NT2/D1 (cell line): Measurements from ENCODE around the gene C16orf96.

Experiments
- DNase-seq: peaks from one replicate; pipeline ENCODE4 v3.0.0-alpha.2; 2011; ENCODE audit warnings: low read depth, low spot score
- H3K27me3 ChIP-seq: 2 replicates; pipeline ENCODE4 v1.6.0; 2011; ENCODE audit warnings: mild to moderate bottlenecking; ENCODE audit not compliant: insufficient read length, insufficient read depth
- H3K36me3 ChIP-seq: 2 replicates; pipeline ENCODE4 v1.6.1; 2011; ENCODE audit warnings: mild to moderate bottlenecking, low read length, mixed read lengths; ENCODE audit not compliant: insufficient read depth, insufficient read length
- H3K4me1 ChIP-seq: 2 replicates; pipeline ENCODE4 v1.5.1; 2011; ENCODE audit not compliant: insufficient read depth, insufficient read length
- H3K4me3 ChIP-seq: 2 replicates; pipeline ENCODE4 v1.5.1; 2011; ENCODE audit warnings: low read depth; ENCODE audit not compliant: insufficient read length
- H3K9ac ChIP-seq: 2 replicates; pipeline ENCODE4 v1.6.0; 2011; ENCODE audit warnings: low read depth; ENCODE audit not compliant: insufficient read length
- H3K9me3 ChIP-seq: 2 replicates; pipeline ENCODE4 v1.5.1; 2011; ENCODE audit warnings: mild to moderate bottlenecking, low read length; ENCODE audit not compliant: insufficient read depth
- SUZ12 ChIP-seq: IDR thresholded peaks from 2 replicates; pipeline ENCODE4 v1.6.1; 2011; ENCODE audit not compliant: insufficient read length, insufficient read depth; ENCODE audit errors: extremely low read depth
- YY1 ChIP-seq: IDR thresholded peaks from 2 replicates; pipeline ENCODE4 v1.6.1; 2011; ENCODE audit not compliant: insufficient read length, insufficient read depth
- ZNF274 ChIP-seq: IDR thresholded peaks from 2 replicates; pipeline ENCODE4 v1.6.1; 2011; ENCODE audit warnings: mild to moderate bottlenecking, low read depth, low read length

Gene C16orf96

DNA sequence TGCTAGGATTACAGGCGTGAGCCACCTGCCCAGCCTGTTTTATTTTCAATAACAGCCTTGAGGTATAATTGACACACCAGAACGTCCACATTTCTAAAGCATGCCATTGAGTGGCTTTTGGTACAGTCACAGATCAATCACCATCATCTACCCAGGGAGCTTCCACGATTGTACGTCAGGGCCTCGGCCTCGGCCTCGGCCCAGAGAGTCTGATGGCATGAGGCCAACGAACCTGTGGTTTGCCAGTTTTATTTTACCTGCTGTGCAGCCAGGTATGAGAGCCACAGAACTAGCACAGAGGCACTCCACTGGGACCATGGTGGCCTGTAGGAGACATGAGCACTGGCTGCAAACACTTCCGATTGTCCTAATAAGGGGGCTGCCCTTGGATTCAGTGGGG is 50.2 kb downstream of the C16orf96 start:
- no peak for TF ChIP-seq YY1
- no peak for TF ChIP-seq ZNF274
- TF ChIP-seq SUZ12, result no peak
- Histone ChIP-seq H3K9me3 (no peaks in the 10 kb centered on the region), H3K9ac (no peak overlapping the region), H3K27me3 (no peaks in the 10 kb centered on the region), H3K36me3 (peaks cover 42% of the 10 kb centered on the region), H3K4me1 (peaks cover 24% of the 10 kb centered on the region), H3K4me3 (no peak overlapping the region)
- DNase-seq, result no peak

DNA sequence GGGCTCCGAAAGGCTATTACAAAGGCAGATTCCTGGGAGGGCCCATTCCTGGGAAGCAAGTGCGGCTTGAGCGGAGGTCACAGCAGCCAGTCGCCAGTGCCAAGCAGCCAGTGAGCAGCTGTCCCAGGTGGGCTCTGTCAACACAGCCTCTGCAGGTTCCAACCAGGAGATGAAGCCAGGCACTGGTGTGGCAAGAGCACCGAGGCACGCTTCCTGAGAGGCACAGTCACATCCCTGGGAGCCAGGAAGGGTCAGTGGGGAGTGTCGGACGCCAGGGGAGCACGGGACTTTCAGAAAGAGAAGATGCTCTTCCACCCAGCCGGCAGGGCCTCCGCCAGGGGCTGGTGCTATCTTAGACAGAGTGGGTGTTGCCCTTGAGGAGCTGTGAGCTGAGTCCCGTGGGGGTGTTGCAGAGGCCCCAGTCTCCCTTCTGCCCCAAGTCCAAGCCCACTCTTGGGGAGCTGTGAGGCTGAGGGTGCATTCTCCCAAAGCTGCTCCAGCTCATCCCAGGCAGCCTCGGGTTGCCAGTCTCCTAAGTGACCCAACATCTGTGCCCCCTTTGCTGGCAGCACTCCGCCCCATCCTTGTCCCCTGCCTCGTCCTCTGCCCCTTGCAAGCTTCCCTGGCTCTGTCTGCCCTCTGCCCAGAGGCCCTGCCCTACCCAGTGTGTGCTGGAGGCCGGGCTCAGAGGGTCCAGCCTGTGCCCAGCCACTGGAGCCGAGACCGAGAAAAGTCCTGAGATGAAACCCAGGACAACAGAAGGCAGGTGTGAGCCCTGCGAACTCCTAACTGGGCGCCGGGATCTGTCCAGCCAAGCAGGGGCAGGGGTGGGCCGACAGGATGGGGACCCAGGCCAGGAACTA is 51.9 kb downstream of the C16orf96 start:
- no peak for DNase-seq
- H3K36me3 ChIP-seq, result peaks cover 43% of the 10 kb centered on the region
- no peak overlapping the region for H3K4me3 ChIP-seq
- no peaks in the 10 kb centered on the region for H3K9me3 ChIP-seq
- H3K4me1 ChIP-seq, result peaks cover 19% of the 10 kb centered on the region
- TF ChIP-seq SUZ12, result no peak
- H3K27me3 ChIP-seq, result no peaks in the 10 kb centered on the region
- H3K9ac ChIP-seq, result no peak overlapping the region

DNA sequence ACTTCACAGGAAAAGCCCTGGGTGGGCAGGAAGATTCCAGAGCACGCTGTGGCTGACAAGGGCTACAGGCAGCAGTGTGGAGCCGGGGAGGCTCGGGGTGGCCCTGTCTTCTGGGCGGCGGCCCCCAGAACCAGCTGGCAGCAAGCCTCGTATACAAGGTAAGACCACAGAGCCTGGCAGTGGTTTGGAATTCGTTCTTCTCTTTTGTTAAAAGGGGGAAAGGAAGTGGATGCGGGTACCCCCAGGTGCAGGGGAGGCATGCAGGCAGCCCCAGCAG is 52.5 kb downstream of the C16orf96 start:
- H3K27me3 ChIP-seq, result no peaks in the 10 kb centered on the region
- no peak for DNase-seq
- no peaks in the 10 kb centered on the region for H3K9me3 ChIP-seq
- H3K9ac ChIP-seq, result no peak overlapping the region
- no peak for TF ChIP-seq ZNF274
- no peak for TF ChIP-seq SUZ12
- no peak for TF ChIP-seq YY1
- H3K36me3 ChIP-seq, result peaks cover 43% of the 10 kb centered on the region
- H3K4me1 ChIP-seq, result peaks cover 23% of the 10 kb centered on the region
- H3K4me3 ChIP-seq, result no peak overlapping the region

DNA sequence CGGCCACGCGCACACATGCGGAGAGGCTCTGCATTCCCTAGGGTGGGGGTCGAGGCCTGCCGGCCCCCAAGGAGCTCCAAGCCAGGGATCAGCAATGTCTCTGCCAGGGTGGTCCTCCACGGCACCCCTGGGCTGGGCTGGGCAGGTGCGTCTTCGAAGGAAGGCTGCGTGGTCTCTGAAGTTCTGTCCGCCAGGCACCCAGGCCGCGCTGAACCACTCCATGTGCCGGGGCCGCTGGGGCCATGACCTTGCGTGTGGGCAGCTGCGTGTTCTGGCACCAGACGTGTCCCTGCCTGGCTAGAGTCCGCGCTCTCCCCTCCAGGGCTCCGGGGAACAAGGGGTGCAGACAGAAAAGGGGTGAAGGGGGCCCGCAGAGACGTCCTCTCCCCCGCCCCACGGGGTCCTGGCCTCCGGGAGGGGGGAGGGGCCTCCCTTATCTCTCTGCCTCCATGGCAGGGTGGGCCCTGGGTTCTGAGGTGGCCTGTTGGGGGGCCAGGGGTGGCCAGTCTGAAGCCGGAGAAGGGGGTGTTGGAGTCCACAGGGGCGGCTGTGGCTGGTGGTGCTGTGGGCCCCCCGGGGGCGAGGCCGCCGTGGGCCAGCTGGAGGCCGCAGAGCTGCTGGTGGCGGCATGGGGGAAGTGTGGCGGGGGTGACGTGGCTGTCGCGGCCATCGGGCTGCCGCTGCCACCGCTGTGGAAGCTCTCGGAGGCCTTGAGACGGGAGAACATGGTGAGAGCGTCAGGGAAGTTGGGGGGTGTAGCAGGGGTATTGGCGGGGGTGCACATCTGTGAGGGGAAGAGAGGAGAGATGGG is 53.3 kb downstream of the C16orf96 start:
- Histone ChIP-seq H3K36me3 (peaks cover 43% of the 10 kb centered on the region), H3K9me3 (no peaks in the 10 kb centered on the region), H3K9ac (peak overlapping the region; percentile 21), H3K4me1 (peaks cover 25% of the 10 kb centered on the region), H3K4me3 (no peak overlapping the region), H3K27me3 (no peaks in the 10 kb centered on the region)
- TF ChIP-seq YY1, result no peak
- DNase-seq, result no peak

DNA sequence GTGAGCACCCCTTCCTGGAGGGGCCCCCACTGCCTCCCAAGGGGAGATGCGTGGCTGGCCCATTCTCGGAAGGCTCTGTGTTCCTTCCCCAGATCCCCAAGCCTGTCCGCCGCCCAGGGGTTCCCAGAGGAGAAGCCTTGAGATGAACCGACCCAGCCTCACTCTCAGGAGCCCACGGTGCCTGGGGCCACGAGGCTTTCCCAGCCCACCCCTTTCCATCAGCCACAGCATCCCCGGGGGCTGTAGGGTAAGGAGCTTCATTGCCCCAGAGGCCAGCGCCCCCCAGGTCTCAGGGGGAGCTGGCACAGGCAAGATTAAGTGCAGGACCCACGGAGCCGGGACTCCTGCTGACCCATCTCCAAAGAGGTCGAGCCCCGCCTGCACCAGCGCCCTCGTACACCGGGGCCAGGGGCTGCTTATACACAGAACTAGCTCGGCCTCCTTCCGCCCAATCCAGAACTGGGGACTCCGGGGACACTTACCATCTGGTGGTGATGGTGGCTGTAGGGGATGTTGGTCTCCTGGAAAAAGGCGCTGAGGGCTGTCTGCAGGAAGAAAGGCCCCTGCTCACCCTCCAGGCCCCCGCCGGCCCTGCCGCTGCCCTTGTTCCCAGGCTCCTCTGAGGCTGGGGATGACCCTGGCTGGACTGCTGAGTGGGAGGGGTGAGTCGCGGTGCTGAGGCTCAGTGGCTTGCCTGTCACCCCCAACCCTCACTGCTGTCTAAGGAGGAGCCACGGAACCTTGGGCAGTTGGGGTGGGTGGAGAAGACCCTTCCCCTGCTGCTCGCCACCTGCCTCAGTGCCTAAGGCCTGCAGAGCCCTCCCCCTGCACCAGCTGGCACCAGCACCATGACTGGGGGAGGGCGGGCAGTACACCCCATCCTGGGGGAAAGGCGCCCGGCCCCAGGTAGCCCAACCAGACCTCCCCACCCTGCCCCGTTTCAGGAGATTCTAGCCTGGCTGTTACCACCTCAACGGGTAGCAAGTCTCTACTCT is 54.2 kb downstream of the C16orf96 start:
- peaks cover 43% of the 10 kb centered on the region for H3K36me3 ChIP-seq

DNA sequence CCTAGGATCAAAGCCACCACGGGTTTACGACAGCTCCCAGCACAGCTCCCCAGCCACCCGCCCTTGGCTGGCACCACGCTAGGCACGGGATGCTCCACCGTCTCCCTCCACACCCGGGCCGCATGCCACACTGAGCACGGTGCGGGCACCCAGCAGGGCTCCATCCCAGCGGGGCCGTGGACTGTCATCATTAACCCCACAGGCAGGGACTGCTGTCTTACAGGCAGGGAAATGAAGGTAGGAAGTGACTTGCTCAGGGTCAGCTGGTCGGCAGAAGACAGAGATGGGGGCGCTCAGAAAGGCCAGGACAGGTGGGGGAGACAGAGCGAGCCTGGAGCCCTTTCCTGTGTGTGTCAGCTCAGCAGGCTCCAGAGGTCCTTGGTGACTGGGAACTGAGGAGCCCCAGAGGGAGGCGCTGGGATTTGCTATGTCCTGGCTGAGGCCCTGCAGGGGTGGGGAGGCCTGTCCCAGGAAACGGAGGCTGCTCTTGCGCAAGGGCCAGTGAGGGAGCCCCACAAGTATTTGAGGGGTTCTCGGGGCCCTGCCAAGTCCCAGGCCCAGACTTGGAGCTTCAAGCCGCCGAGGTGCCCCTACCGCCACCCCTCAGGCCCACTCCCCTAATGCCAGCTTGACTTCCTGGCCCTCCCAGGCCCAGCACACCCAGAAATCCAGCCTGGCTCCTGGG is 55.3 kb downstream of the C16orf96 start:
- Histone ChIP-seq H3K9me3 (no peaks in the 10 kb centered on the region), H3K36me3 (peaks cover 43% of the 10 kb centered on the region), H3K27me3 (no peaks in the 10 kb centered on the region), H3K4me3 (no peak overlapping the region), H3K4me1 (peaks cover 34% of the 10 kb centered on the region), H3K9ac (peak overlapping the region; percentile 67)
- no peak for TF ChIP-seq ZNF274
- TF ChIP-seq SUZ12, result no peak
- no peak for TF ChIP-seq YY1
- DNase-seq, result no peak

More for the DNA sequence above, 54.2 kb downstream of the C16orf96 start:
- no peak for DNase-seq
- H3K4me3 ChIP-seq, result no peak overlapping the region
- TF ChIP-seq ZNF274, result no peak
- TF ChIP-seq SUZ12, result no peak
- no peak for TF ChIP-seq YY1
- no peaks in the 10 kb centered on the region for H3K27me3 ChIP-seq
- H3K4me1 ChIP-seq, result peaks cover 29% of the 10 kb centered on the region
- H3K9ac ChIP-seq, result peak overlapping the region; percentile 39
- H3K9me3 ChIP-seq, result no peaks in the 10 kb centered on the region

DNA sequence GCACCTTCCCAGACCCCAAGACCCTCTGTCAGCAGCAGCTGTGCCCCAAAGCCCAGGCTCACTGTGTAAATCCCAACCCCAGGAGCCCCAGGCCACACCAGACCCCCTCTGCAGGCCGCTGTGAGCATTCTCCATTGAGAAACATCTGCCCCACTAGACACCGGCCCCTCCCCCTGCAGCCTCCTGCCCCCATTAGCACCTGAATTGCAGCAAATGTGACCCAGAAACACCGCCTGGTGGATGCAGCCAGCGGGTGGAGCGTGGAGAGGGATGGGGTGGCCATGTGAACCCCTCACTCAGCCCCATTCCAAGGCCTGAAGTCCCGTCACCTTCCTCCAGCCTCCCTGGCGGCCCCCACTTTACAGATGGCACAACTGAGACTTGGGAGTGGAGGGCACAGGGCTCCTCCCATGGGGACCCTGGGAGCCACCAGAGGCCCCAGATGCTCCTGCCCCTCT is 56.4 kb downstream of the C16orf96 start:
- Histone ChIP-seq H3K9ac (peak overlapping the region; percentile 96), H3K9me3 (no peaks in the 10 kb centered on the region)
- TF ChIP-seq SUZ12 (no peak), ZNF274 (no peak), YY1 (no peak)

More for the DNA sequence above, 56.4 kb downstream of the C16orf96 start:
- DNase-seq, result peak; percentile 66
- Histone ChIP-seq H3K27me3 (no peaks in the 10 kb centered on the region), H3K36me3 (peaks cover 37% of the 10 kb centered on the region), H3K4me3 (no peak overlapping the region), H3K4me1 (peaks cover 34% of the 10 kb centered on the region)
